ENCODE data around the gene HRH1.
A peak's percentile ranks its signal among the peaks of the same experiment; 100 is the strongest.

Gene HRH1

DNA sequence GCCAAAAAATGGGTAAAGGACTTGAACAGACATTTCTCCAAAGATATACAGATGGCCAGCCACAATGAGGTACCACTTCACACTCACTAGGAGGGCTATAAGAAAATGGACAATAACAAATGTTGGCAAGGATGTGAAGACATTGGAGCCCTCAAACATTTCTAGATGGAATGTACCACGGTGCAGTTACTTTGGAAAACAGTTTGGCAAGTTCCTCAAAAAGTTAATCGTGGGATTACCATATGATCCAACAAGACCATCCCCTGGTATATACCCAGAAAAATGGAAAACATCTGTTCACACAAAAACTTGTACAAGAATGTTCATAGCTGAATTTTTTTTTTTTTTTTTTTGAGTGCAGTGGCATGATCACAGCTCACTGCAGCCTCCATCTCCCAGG, 15.9 kb upstream of the HRH1 start:
- POLR2A ChIA-PET: no interaction called here
- Histone ChIP-seq H3K27ac (ENCODE audit: extremely low read depth, low read depth, low read length) (no peak overlapping the region), H3K4me1 (ENCODE audit: control insufficient read depth, insufficient read depth, low read length) (no peaks in the 10 kb centered on the region), H3K4me3 (ENCODE audit: low read depth, low read length) (no peak overlapping the region), H3K9me3 (ENCODE audit: control insufficient read depth, insufficient read depth, low read depth, low read length) (no peaks in the 10 kb centered on the region), H3K36me3 (ENCODE audit: control insufficient read depth in 2 of 2, insufficient read depth in 1 of 2, low read length in 2 of 2) (no peaks in the 10 kb centered on the region)
- CTCF ChIA-PET: interaction anchor here (0.7 kb wide), 2 partner anchors 43 to 1927 kb away, joined by 3 to 5 read pairs; no protein-coding TSS in a partner anchor
- TF ChIP-seq ZNF184 (tag by site-specific recombination; IDR thresholded peaks at IDR 0.05) (no peak), ZNF549 (tag by site-specific recombination; IDR thresholded peaks at IDR 0.05) (no peak), ZNF776 (tag by site-specific recombination; IDR thresholded peaks at IDR 0.05; ENCODE audit: borderline replicate concordance) (no peak), ZNF670 (tag by site-specific recombination; IDR thresholded peaks at IDR 0.05; ENCODE audit: low read depth) (no peak), ZFHX2 (tag by site-specific recombination; conservative IDR thresholded peaks at IDR 0.05) (no peak), ZNF623 (tag by site-specific recombination; IDR thresholded peaks at IDR 0.05) (no peak), IKZF3 (tag by site-specific recombination; IDR thresholded peaks at IDR 0.05) (no peak), ZNF274 (IDR thresholded peaks at IDR 0.05; ENCODE audit: low read length) (no peak), ZNF274 (tag by site-specific recombination; IDR thresholded peaks at IDR 0.05; ENCODE audit: borderline replicate concordance) (no peak), ZNF600 (tag by site-specific recombination; IDR thresholded peaks at IDR 0.05) (no peak), ZNF513 (tag by site-specific recombination; IDR thresholded peaks at IDR 0.05) (no peak), HOXC10 (CRISPR knock-in tag; IDR thresholded peaks at IDR 0.05) (no peak), ZNF138 (tag by site-specific recombination; IDR thresholded peaks at IDR 0.05; ENCODE audit: borderline replicate concordance) (no peak), MZF1 (tag by site-specific recombination; IDR thresholded peaks at IDR 0.05; ENCODE audit: borderline replicate concordance) (no peak)
- TF ChIP-seq, protein P1, sequence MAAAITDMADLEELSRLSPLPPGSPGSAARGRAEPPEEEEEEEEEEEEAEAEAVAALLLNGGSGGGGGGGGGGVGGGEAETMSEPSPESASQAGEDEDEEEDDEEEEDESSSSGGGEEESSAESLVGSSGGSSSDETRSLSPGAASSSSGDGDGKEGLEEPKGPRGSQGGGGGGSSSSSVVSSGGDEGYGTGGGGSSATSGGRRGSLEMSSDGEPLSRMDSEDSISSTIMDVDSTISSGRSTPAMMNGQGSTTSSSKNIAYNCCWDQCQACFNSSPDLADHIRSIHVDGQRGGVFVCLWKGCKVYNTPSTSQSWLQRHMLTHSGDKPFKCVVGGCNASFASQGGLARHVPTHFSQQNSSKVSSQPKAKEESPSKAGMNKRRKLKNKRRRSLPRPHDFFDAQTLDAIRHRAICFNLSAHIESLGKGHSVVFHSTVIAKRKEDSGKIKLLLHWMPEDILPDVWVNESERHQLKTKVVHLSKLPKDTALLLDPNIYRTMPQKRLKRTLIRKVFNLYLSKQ (tag by site-specific recombination; IDR thresholded peaks at IDR 0.05; ENCODE audit: borderline replicate concordance): no peak
- TF ChIP-seq, protein P2, sequence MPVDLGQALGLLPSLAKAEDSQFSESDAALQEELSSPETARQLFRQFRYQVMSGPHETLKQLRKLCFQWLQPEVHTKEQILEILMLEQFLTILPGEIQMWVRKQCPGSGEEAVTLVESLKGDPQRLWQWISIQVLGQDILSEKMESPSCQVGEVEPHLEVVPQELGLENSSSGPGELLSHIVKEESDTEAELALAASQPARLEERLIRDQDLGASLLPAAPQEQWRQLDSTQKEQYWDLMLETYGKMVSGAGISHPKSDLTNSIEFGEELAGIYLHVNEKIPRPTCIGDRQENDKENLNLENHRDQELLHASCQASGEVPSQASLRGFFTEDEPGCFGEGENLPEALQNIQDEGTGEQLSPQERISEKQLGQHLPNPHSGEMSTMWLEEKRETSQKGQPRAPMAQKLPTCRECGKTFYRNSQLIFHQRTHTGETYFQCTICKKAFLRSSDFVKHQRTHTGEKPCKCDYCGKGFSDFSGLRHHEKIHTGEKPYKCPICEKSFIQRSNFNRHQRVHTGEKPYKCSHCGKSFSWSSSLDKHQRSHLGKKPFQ (tag by site-specific recombination; IDR thresholded peaks at IDR 0.05): no peak

DNA sequence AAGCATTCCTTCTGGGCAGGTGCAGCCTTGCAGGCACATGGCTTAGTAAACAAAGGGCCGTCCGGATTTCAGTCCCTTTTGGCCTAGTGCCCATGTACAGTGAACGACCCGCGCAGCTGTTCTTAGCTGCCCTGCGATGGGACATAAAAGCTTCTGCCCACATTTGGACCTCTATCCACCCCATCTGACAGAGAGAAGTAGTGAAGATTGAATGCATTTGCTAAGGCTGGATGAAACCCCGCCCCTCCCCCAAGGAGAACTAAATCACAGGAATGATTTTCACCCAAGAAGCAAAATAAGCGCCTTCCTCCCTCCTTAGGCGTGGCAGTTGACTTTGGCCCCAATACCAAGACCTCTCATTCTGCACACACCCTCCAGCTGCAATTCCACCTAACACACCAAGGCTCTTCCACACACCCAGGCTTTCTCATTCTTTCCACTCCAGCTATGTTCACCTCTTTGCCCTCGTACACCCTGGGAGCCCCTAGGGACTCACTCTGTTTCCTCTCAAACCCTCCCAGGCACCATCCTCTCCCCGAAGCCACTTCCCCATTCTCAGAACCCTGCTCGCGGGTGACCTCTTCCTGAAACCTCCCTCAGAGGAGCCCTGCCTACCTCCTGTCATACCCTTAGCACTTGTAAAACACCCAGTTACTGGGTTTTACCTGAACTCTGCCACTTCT, 14.1 kb upstream of the HRH1 start:
- POLR2A ChIA-PET: no interaction called here
- peak; percentile 100 for TF ChIP-seq KLF1 (tag by site-specific recombination; IDR thresholded peaks at IDR 0.05)
- peak; percentile 45; the same call in 1 of the 2 replicates for TF ChIP-seq ZNF341 (tag by site-specific recombination; IDR thresholded peaks at IDR 0.05; ENCODE audit: low read depth)
- peak; percentile 100 for TF ChIP-seq KLF17 (tag by site-specific recombination; IDR thresholded peaks at IDR 0.05)
- no peak for TF ChIP-seq ZNF354C (tag by site-specific recombination; IDR thresholded peaks at IDR 0.05; ENCODE audit: borderline replicate concordance, low read depth)
- peak; percentile 67 for TF ChIP-seq ZBTB48 (tag by site-specific recombination; IDR thresholded peaks at IDR 0.05)
- peak; percentile 92 for TF ChIP-seq GLIS1 (tag by site-specific recombination; IDR thresholded peaks at IDR 0.05)
- H3K4me1 ChIP-seq (ENCODE audit: control insufficient read depth, insufficient read depth, low read length): no peaks in the 10 kb centered on the region

More for the DNA sequence above, 14.1 kb upstream of the HRH1 start:
- H3K4me3 ChIP-seq (ENCODE audit: low read depth, low read length): no peak overlapping the region
- no peaks in the 10 kb centered on the region for H3K36me3 ChIP-seq (ENCODE audit: control insufficient read depth in 2 of 2, insufficient read depth in 1 of 2, low read length in 2 of 2)
- H3K9me3 ChIP-seq (ENCODE audit: control insufficient read depth, insufficient read depth, low read depth, low read length): no peaks in the 10 kb centered on the region
- CTCF ChIA-PET: interaction anchor here (0.6 to 0.8 kb wide), 3 partner anchors 25 to 402 kb away, joined by 3 to 4 read pairs (median 3); no protein-coding TSS in a partner anchor
- H3K27ac ChIP-seq (ENCODE audit: extremely low read depth, low read depth, low read length): no peak overlapping the region

Data from HEK293 (cell line).